Upper lobe of left lung (tissue), 4 donors: ENCODE results near the gene MLC1.

ENCODE experiments used
- CTCF ChIP-seq, 6 experiments: fragments of 450-650 bp in 4 of 6; fragments of 200-600 bp in 2 of 6; sonication (generic) in 2 of 6; IDR thresholded peaks; one replicate each; pipeline ENCODE4 v1.5.1; 2016 to 2019; ENCODE audit warnings: antibody characterized with exemption in 6 of 6
- EP300 ChIP-seq, 4 donors: sonication (generic); formaldehyde crosslinking; IDR thresholded peaks; one replicate each; pipeline ENCODE4 v1.5.1; 2017; ENCODE audit warnings: antibody characterized with exemption in 4 of 4, control low read depth in 2 of 4
- POLR2A ChIP-seq, 4 donors: fragments of 450-650 bp; IDR thresholded peaks; one replicate each; pipeline ENCODE4 v1.5.1; 2016 to 2017; ENCODE audit warnings: antibody characterized with exemption in 4 of 4, mild to moderate bottlenecking in 2 of 4
- POLR2AphosphoS5 ChIP-seq, 2 donors: sonication (generic); formaldehyde crosslinking; IDR thresholded peaks; one replicate each; pipeline ENCODE4 v1.5.1; 2017; ENCODE audit warnings: antibody characterized with exemption in 2 of 2

DNA sequence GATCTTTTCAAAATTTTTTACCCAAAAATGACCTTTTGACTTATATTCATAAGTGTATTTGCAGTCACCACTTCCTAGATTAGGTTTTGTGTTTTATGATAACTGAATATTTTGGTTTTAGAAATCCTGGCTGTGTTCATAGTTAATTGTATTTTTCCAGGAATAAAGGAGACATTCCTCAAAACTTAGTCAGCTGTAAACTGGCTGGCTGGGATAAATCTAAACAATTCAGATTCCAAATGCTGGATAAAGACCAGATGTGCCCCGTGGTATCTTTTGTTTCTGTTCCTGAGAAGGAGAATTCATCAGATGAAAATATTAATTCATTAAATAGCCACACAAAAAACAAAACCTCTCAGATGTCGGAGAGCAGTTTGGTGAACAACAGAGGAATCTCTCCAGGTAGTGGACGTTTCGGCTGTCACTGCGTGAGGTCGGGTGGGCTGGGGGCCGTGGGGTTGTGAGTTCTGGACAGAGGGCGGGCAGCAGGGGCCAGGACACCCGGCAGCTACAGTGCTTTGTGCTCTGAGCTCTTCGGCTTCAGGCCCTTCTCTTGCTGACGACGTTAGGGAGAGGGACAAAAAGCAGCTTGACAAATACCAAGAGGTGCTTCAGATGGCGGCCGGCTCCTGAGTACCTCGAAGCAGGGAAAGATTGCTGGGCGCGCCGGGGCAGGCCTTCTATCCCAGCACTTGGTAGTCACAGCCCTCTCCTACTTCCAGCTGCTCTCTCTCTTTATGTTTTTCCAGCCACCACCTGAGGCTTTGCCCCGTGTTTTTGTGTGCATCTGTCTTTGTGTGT lies 29.2 kb upstream of the MLC1 start:
- no peak for TF ChIP-seq CTCF (IDR thresholded peaks at IDR 0.05)
- no peak for TF ChIP-seq POLR2AphosphoS5 (IDR thresholded peaks at IDR 0.05)
- TF ChIP-seq POLR2A (IDR thresholded peaks at IDR 0.05): no peak
- TF ChIP-seq EP300 (IDR thresholded peaks at IDR 0.05): no peak
